HTERT RPE-1 (cell line): ENCODE results near the gene EFCAB8.
"Not testable (repeated sequence)": the region's sequence is repeated elsewhere in the genome, so short reads cannot be mapped to it uniquely, and the experiment has no call there.

Experiments
- in situ Hi-C: fragments of 300-500 bp; cut with MboI; formaldehyde crosslinking; loops from 4 replicates; pipeline ENCODE4 v1.14.3; 2020; ENCODE audit warnings: low sequenced_read_pairs

Gene EFCAB8

GRCh38 chr20:32885185-32885584 lies 26.5 kb downstream of the EFCAB8 start:
- in situ Hi-C loops, result no loop called here

- in situ Hi-C loops, result no loop called here
Measured at GRCh38 chr20:32885952-32886351, 27.2 kb downstream of the EFCAB8 start.

GRCh38 chr20:32886652-32887051 lies 27.9 kb downstream of the EFCAB8 start:
- in situ Hi-C loops, result no loop called here

- in situ Hi-C loops, result no loop called here
Measured at GRCh38 chr20:32887492-32887891, 28.8 kb downstream of the EFCAB8 start.

GRCh38 chr20:32888636-32889035 lies 29.9 kb downstream of the EFCAB8 start:
- in situ Hi-C loops, result no loop called here

- in situ Hi-C loops, result no loop called here
Measured at GRCh38 chr20:32889281-32889680, 30.6 kb downstream of the EFCAB8 start.

GRCh38 chr20:32891491-32891890 lies 32.8 kb downstream of the EFCAB8 start:
- in situ Hi-C loops, result no loop called here

- in situ Hi-C loops, result no loop called here
Measured at GRCh38 chr20:32891926-32892660, 33.4 kb downstream of the EFCAB8 start.

GRCh38 chr20:32893263-32894025 lies 34.7 kb downstream of the EFCAB8 start:
- in situ Hi-C loops, result no loop called here

- in situ Hi-C loops, result no loop called here
Measured at GRCh38 chr20:32894026-32894483, 35.3 kb downstream of the EFCAB8 start.

- in situ Hi-C loops, result no loop called here
Measured at GRCh38 chr20:32894711-32895355, 36.1 kb downstream of the EFCAB8 start.

GRCh38 chr20:32896521-32897280 lies 38.0 kb downstream of the EFCAB8 start:
- in situ Hi-C loops, result no loop called here

GRCh38 chr20:32898729-32899128 lies 40.0 kb downstream of the EFCAB8 start:
- in situ Hi-C loops, result no loop called here

GRCh38 chr20:32902456-32903420 lies 44.0 kb downstream of the EFCAB8 start:
- in situ Hi-C loops, result no loop called here

GRCh38 chr20:32903666-32904175 lies 45.0 kb downstream of the EFCAB8 start:
- in situ Hi-C loops, result no loop called here

- in situ Hi-C loops, result not testable (repeated sequence)
Measured at GRCh38 chr20:32904678-32905077, 46.0 kb downstream of the EFCAB8 start.

GRCh38 chr20:32906200-32906599 lies 47.5 kb downstream of the EFCAB8 start:
- in situ Hi-C loops, result no loop called here

- in situ Hi-C loops, result no loop called here
Measured at GRCh38 chr20:32906871-32907495, 48.3 kb downstream of the EFCAB8 start.

GRCh38 chr20:32907886-32908285 lies 49.2 kb downstream of the EFCAB8 start:
- in situ Hi-C loops, result no loop called here
